Measurements from ENCODE around the gene INSL4. TPM values are rescaled to one million over a fixed set of nuclear protein-coding genes. Genes with fewer than 3 reads are reported as not detected.

The INSL4 gene
- total RNA-seq, 1 donor from 2014 or later, result not detected

Other genes starting within 250 kb of the INSL4 start
- gene JAK2, start 246.1 kb upstream of the INSL4 start, total RNA-seq, result 81.6 and 84.1 TPM in 2 replicates
- gene INSL6, start 45.8 kb upstream of the INSL4 start, total RNA-seq, result not detected in 2 replicates
- gene RLN2, start 73.3 kb downstream of the INSL4 start, total RNA-seq, result 1.4 and 1.8 TPM in 2 replicates
- 0.73 and 1.5 TPM in 2 replicates for gene RLN1, start 108.5 kb downstream of the INSL4 start, total RNA-seq
- 26.4 and 27.9 TPM in 2 replicates for gene PLGRKT, start 206.5 kb downstream of the INSL4 start, total RNA-seq
- gene CD274, start 219.1 kb downstream of the INSL4 start, total RNA-seq, result 11.1 and 12.7 TPM in 2 replicates

Data from T-helper 2 cell treated with Interferon-gamma antibody and Interleukin-4, amounts not matched to agents 100 ng/mL and 5 ng/mL, for 36 hours (primary cell).